Psoas muscle (tissue), 8 donors: Measurements from ENCODE around the gene IFT81. TPM values are rescaled to one million over a fixed set of nuclear protein-coding genes. Genes with fewer than 3 reads are reported as not detected.

ENCODE experiments used
- ATAC-seq, 4 donors: fragments of 200-7000 bp; cut with Tn5 transposase; one replicate each; pipeline ENCODE4 v1.9.1; 2020; ENCODE audit warnings: moderate library complexity in 3 of 4, mild to moderate bottlenecking in 2 of 4
- DNase-seq, 2 donors: peaks; one replicate each; pipeline ENCODE4 v3.0.0-alpha.2; 2020
- H3K27ac ChIP-seq: fragments of 200-600 bp; one replicate; pipeline ENCODE4 v1.8.0; 2022
- H3K27me3 ChIP-seq, 3 donors: fragments of 200-600 bp in 1 of 3; one replicate each; pipeline versions ENCODE4 v1.6.1 to v1.8.0; 2013 to 2022; ENCODE audit warnings: low read length in 2 of 3, mild to moderate bottlenecking in 2 of 3, moderate library complexity in 1 of 3; ENCODE audit not compliant: insufficient read depth in 3 of 3
- H3K36me3 ChIP-seq, 2 donors: fragments of 200-600 bp in 1 of 2; one replicate each; pipeline versions ENCODE4 v1.6.1 to v1.8.0; 2013 to 2022; ENCODE audit warnings: low read depth in 1 of 2, mild to moderate bottlenecking in 1 of 2, moderate library complexity in 1 of 2; ENCODE audit not compliant: insufficient read depth in 1 of 2
- H3K4me1 ChIP-seq: fragments of 200-600 bp; one replicate; pipeline ENCODE4 v1.8.0; 2022
- H3K4me3 ChIP-seq: fragments of 200-600 bp; one replicate; pipeline ENCODE4 v1.8.0; 2022; ENCODE audit warnings: mild to moderate bottlenecking
- H3K9me3 ChIP-seq: fragments of 200-600 bp; one replicate; pipeline ENCODE4 v1.8.0; 2022
- CTCF ChIP-seq: fragments of 200-600 bp; IDR thresholded peaks from one replicate; pipeline ENCODE4 v1.8.0; 2022; ENCODE audit warnings: antibody characterized with exemption
- WGBS, 3 donors: extraction: QIAGEN DNeasy Blood & Tissue Kit; methylation state at CpG; one replicate each; pipeline versions ENCODE4 v1.1.6 to v1.1.7; 2013; 5-methylcytosine and 5-hydroxymethylcytosine counted together
- intact Hi-C, 2 donors: fragments of 100-400 bp; cut with DNase I; formaldehyde crosslinking; loops; one replicate each; pipeline versions ENCODE4 v1.11.0 to v1.14.2; 2022
- polyA plus RNA-seq, 3 donors: library from polyadenylated mRNA; stranded (reverse); fragments of 200-250 nt; gene quantifications; one replicate each; pipeline ENCODE4 v1.2.3, GENCODE V29; 2013
- total RNA-seq, 4 donors: library from RNA; stranded (reverse); fragmentation: NEBNext Ultra II Directional in 2 of 4; extraction: Animal tissue kit (Norgen Biotek cat#: 25700) in 2 of 4; gene quantifications; one replicate each; pipeline versions ENCODE4 v1.2.1 to v1.2.4, GENCODE V29; 2021 to 2023
- donor health status: healthy with polysubstance abuse.
- donor health status: DM: no; HTN: no; CAD: no; lungs with moderate emphysema.
- donor health status: Bipolar disorder and iron deficiency.
- donor health status: healthy.
- donor health status: DM: yes; HTN: yes; CAD: no.
- donor health status: DM: no; HTN: no; CAD: no.
- donor health status: DM: no; HTN: no; CAD: no.
- donor health status: DM: yes; HTN: yes; CAD: no.

Gene IFT81
- total and polyA plus RNA-seq, 7 donors: 2.5 to 9.6 (median 4.9) TPM

GRCh38 chr12:110091136-110091711, 32.9 kb upstream of the IFT81 start:
- intact Hi-C loops: no loop called here
- ATAC-seq (no peak), DNase-seq (no peak)
- TF ChIP-seq CTCF: no peak
- Histone ChIP-seq H3K9me3 (no peaks in the 10 kb centered on the region), H3K36me3 (no peaks in the 10 kb centered on the region), H3K27ac (no peak overlapping the region), H3K4me3 (no peak overlapping the region), H3K4me1 (no peaks in the 10 kb centered on the region), H3K27me3 (peaks cover 0 to 4% (median 1%) of the 10 kb centered on the region in 3 donors)
- 56 to 76% (median 71%) methylated on average over 3 of the region's 3 CpGs for WGBS, 3 donors

GRCh38 chr12:110093631-110094311, 30.4 kb upstream of the IFT81 start:
- intact Hi-C loops: no loop called here
- 50 to 55% (median 52%) methylated on average over 7 of the region's 7 CpGs for WGBS, 3 donors

GRCh38 chr12:110100315-110100970, 23.7 kb upstream of the IFT81 start:
- ATAC-seq (peak; percentile 68 to 83 (median 80)), DNase-seq (peak; percentile 52 to 69)
- no peaks in the 10 kb centered on the region for H3K9me3 ChIP-seq
- H3K4me1 ChIP-seq: peaks cover 6% of the 10 kb centered on the region
- intact Hi-C loops: loop anchor here (2.0 to 10.0 kb wide), 4 partner anchors 82 to 332 kb away; no protein-coding TSS in a partner anchor
- no peaks in the 10 kb centered on the region for H3K27me3 ChIP-seq
- peak overlapping the region; percentile 11 for H3K27ac ChIP-seq
- no peaks in the 10 kb centered on the region for H3K36me3 ChIP-seq
- 51 to 53% (median 51%) methylated on average over 8 of the region's 8 CpGs for WGBS, 3 donors
- no peak overlapping the region for H3K4me3 ChIP-seq
- TF ChIP-seq CTCF: peak; percentile 92

More at GRCh38 chr12:110093631-110094311, 30.4 kb upstream of the IFT81 start:
- no peak for DNase-seq
- no peak for TF ChIP-seq CTCF
- Histone ChIP-seq H3K27ac (no peak overlapping the region), H3K9me3 (no peaks in the 10 kb centered on the region), H3K4me3 (no peak overlapping the region), H3K4me1 (no peaks in the 10 kb centered on the region), H3K36me3 (no peaks in the 10 kb centered on the region), H3K27me3 (peaks cover 0 to 4% (median 1%) of the 10 kb centered on the region in 3 donors)
- ATAC-seq: no peak

GRCh38 chr12:110102255-110102654, 21.9 kb upstream of the IFT81 start:
- Histone ChIP-seq H3K27ac (no peak overlapping the region), H3K4me1 (peaks cover 10% of the 10 kb centered on the region), H3K9me3 (no peaks in the 10 kb centered on the region), H3K36me3 (no peaks in the 10 kb centered on the region), H3K4me3 (no peak overlapping the region), H3K27me3 (no peaks in the 10 kb centered on the region)
- 83 to 93% (median 86%) methylated on average over 3 of the region's 3 CpGs for WGBS, 3 donors
- peak; percentile 15 for TF ChIP-seq CTCF
- intact Hi-C loops: loop anchor here (5.0 to 10.0 kb wide), 3 partner anchors 80 to 330 kb away; no protein-coding TSS in a partner anchor
- ATAC-seq (peak in 3 of 4 donors; percentile 74 to 77 (median 75)), DNase-seq (peak in 1 of 2 donors; percentile 50)
